Hepatocyte (in vitro differentiated cells): ENCODE measurements around the gene ZBTB44. TPM values are rescaled to one million over a fixed set of nuclear protein-coding genes. Genes with fewer than 3 reads are reported as not detected.

Experiments used
- DNase-seq: peaks from one replicate; pipeline ENCODE4 v3.0.0-alpha.2; 2016; ENCODE audit warnings: low spot score
- H2AFZ ChIP-seq: fragments of 200-600 bp; sonication (generic); 2 replicates; pipeline ENCODE4 v1.6.0; 2016; ENCODE audit warnings: antibody characterized with exemption, mild to moderate bottlenecking
- H3K27ac ChIP-seq: fragments of 200-600 bp; sonication (generic); 2 replicates; pipeline ENCODE4 v1.5.1; 2016; ENCODE audit warnings: mild to moderate bottlenecking
- H3K27me3 ChIP-seq: fragments of 200-600 bp; sonication (generic); 2 replicates; pipeline ENCODE4 v1.6.1; 2016
- H3K36me3 ChIP-seq: fragments of 200-600 bp; sonication (generic); replicated peaks from 2 replicates; pipeline ENCODE4 v1.5.1; 2016; ENCODE audit warnings: low read depth; ENCODE audit not compliant: insufficient read depth
- H3K4me1 ChIP-seq: fragments of 200-600 bp; sonication (generic); 2 replicates; pipeline ENCODE4 v1.5.1; 2016; ENCODE audit warnings: mild to moderate bottlenecking, moderate library complexity; ENCODE audit not compliant: insufficient read depth
- H3K4me2 ChIP-seq: fragments of 200-600 bp; sonication (generic); 2 replicates; pipeline ENCODE4 v1.6.0; 2016
- H3K4me3 ChIP-seq: fragments of 200-600 bp; sonication (generic); 2 replicates; pipeline ENCODE4 v1.5.1; 2016; ENCODE audit warnings: mild to moderate bottlenecking
- H3K79me2 ChIP-seq: fragments of 200-600 bp; sonication (generic); 2 replicates; pipeline ENCODE4 v1.6.0; 2017; ENCODE audit warnings: mild to moderate bottlenecking
- H3K9me2 ChIP-seq: fragments of 200-600 bp; sonication (generic); replicated peaks from 2 replicates; pipeline ENCODE4 v1.6.0; 2017; ENCODE audit warnings: mild to moderate bottlenecking; ENCODE audit not compliant: insufficient read depth
- H3K9me3 ChIP-seq: fragments of 200-600 bp; sonication (generic); 2 replicates; pipeline ENCODE4 v1.5.1; 2016; ENCODE audit warnings: low read depth, mild to moderate bottlenecking
- H4K20me1 ChIP-seq: fragments of 200-600 bp; sonication (generic); 2 replicates; pipeline ENCODE4 v1.6.0; 2016; ENCODE audit warnings: mild to moderate bottlenecking; ENCODE audit not compliant: insufficient read depth, poor library complexity, severe bottlenecking
- CTCF ChIP-seq: fragments of 200-600 bp; sonication (generic); IDR thresholded peaks from 2 replicates; pipeline ENCODE4 v1.5.1; 2016; ENCODE audit warnings: antibody characterized with exemption, mild to moderate bottlenecking; ENCODE audit not compliant: poor library complexity
- EZH2 ChIP-seq: fragments of 200-600 bp; sonication (generic); IDR thresholded peaks from 2 replicates; pipeline ENCODE4 v1.6.1; 2016; ENCODE audit warnings: antibody characterized with exemption, mild to moderate bottlenecking, borderline replicate concordance
- EZH2phosphoT487 ChIP-seq: fragments of 200-600 bp; sonication (generic); IDR thresholded peaks from one replicate; pipeline ENCODE4 v1.6.1; 2018; ENCODE audit warnings: antibody characterized with exemption, mild to moderate bottlenecking, low read depth, moderate library complexity; ENCODE audit not compliant: unreplicated experiment, severe bottlenecking
- WGBS: methylation state at CpG from one replicate; pipeline ENCODE4 v1.1.6; 2016; ENCODE audit warnings: low lambda C conversion rate; ENCODE audit errors: missing lambda C conversion rate; 5-methylcytosine and 5-hydroxymethylcytosine counted together
- polyA plus RNA-seq: library from polyadenylated mRNA; unstranded; fragments of >200 nt; fragmentation: Nextera tagmentation; extraction: Ambion mirVana; gene quantifications from 2 replicates; pipeline ENCODE4 v1.2.1, GENCODE V29; 2016
- total RNA-seq: library from RNA; depleted of rRNA; stranded (reverse); fragments of >200 nt; gene quantifications from 2 replicates; pipeline ENCODE4 v1.2.3, GENCODE V29; 2014

ZBTB44 gene
- total and polyA plus RNA-seq, 2 experiments from 2014 or later: 7.3 to 53.8 TPM

DNA sequence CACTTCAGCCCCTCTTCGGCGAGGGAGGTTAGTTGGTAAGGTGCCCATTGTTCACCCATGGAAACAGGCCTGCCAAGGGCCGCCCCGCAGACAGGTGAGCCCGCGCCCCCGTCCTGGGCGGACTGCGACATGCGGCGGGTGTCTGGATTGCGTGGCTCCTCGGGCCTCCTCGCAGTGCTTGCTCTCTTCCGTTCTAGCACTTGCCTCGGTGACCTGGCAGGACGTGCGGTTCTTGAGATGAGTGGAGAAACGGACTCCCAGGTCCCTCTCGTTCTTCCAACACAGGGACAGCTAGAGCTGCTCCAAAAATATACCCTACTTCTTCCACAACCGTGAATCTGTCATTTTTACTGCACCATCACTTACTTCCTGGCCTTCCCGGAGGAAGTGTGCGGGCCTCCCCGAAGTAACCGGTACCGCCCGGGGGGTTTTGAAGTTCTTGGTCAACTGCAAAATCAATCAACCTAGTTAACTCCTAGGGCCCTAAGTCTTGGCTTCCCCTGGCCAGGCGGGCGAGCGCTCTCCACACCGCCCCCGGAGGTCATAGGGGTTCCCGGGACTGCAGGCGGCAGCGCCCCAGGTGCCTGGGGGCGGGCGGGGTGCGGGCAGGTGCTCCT, 745 bp upstream of the ZBTB44 start:
- Histone ChIP-seq H3K9me2 (no peaks in the 10 kb centered on the region), H2AFZ (peak overlapping the region; percentile 88), H3K27ac (peak overlapping the region; percentile 72), H3K4me2 (peak overlapping the region; percentile 75), H3K4me3 (peak overlapping the region; percentile 1), H3K79me2 (peaks cover 36% of the 10 kb centered on the region), H4K20me1 (peaks cover 30% of the 10 kb centered on the region), H3K9me3 (no peaks in the 10 kb centered on the region), H3K36me3 (no peaks in the 10 kb centered on the region), H3K27me3 (no peaks in the 10 kb centered on the region), H3K4me1 (peaks cover 22% of the 10 kb centered on the region)
- 65% methylated on average over 38 of the region's 38 CpGs for WGBS
- TF ChIP-seq EZH2: no peak
- TF ChIP-seq CTCF: no peak
- no peak for TF ChIP-seq EZH2phosphoT487
- peak; percentile 13 for DNase-seq

GRCh38 chr11:130314184-130314749, 450 bp downstream of the ZBTB44 start:
- peaks cover 37% of the 10 kb centered on the region for H4K20me1 ChIP-seq
- peak overlapping the region; percentile 76 for H2AFZ ChIP-seq
- peaks cover 48% of the 10 kb centered on the region for H3K79me2 ChIP-seq
- no peaks in the 10 kb centered on the region for H3K36me3 ChIP-seq
- DNase-seq: peak; percentile 80
- H3K4me1 ChIP-seq: peaks cover 22% of the 10 kb centered on the region
- H3K27ac ChIP-seq: peak overlapping the region; percentile 98
- H3K27me3 ChIP-seq: no peaks in the 10 kb centered on the region
- peak overlapping the region; percentile 81 for H3K4me3 ChIP-seq
- 2% methylated on average over 13 of the region's 68 CpGs for WGBS
- no peaks in the 10 kb centered on the region for H3K9me2 ChIP-seq
- TF ChIP-seq EZH2phosphoT487 (no peak), CTCF (no peak), EZH2 (no peak)
- peak overlapping the region; percentile 91 for H3K4me2 ChIP-seq
- no peaks in the 10 kb centered on the region for H3K9me3 ChIP-seq

GRCh38 chr11:130313383-130314183, 1.1 kb downstream of the ZBTB44 start:
- no peaks in the 10 kb centered on the region for H3K9me2 ChIP-seq
- peaks cover 37% of the 10 kb centered on the region for H4K20me1 ChIP-seq
- 3% methylated on average over 21 of the region's 21 CpGs for WGBS
- H3K4me3 ChIP-seq: peak overlapping the region; percentile 81
- peak overlapping the region; percentile 76 for H2AFZ ChIP-seq
- DNase-seq: no peak
- H3K27me3 ChIP-seq: no peaks in the 10 kb centered on the region
- peak overlapping the region; percentile 98 for H3K27ac ChIP-seq
- H3K4me1 ChIP-seq: peaks cover 22% of the 10 kb centered on the region
- no peak for TF ChIP-seq EZH2phosphoT487
- TF ChIP-seq EZH2: no peak
- TF ChIP-seq CTCF: no peak
- peak overlapping the region; percentile 91 for H3K4me2 ChIP-seq
- no peaks in the 10 kb centered on the region for H3K9me3 ChIP-seq
- H3K79me2 ChIP-seq: peaks cover 51% of the 10 kb centered on the region
- no peaks in the 10 kb centered on the region for H3K36me3 ChIP-seq
